ENCODE measurements around the gene CENPM.

The CENPM gene

DNA sequence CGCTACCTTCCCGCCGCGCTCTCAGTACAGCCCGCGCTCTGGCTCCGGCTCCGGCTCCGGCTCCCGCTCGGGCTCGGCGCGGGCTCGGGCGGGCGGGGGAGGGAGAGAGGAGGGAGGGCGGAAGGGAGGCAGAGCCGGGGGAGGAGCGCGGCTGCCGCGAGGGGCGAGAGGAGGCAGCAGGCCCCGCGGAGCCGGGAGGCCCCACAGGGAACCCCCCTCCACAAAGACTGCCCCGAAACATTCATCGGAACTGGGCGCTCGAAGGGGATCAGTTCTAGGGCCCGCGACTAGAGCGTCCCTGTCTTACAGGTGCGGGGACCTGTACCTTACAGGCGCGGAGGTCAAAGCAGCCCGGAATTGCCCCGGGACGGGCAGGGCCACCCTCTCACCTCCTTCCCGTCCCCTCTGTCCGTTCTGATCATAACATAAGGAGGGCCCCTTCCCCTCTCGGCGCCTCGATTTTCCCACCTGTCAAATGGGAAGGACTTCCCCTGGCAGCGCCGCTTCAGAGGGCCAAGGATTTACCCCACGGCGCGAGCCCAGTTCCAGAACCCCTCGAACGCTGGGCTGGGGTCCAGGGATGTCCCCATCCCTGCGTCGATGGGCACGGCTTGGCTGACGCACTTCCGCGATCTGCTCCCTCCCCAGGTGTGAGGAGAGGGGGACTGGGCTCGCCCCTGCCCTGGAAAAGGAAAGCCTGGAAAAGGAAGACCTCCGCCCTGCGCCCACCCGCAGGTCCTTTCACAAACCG is 31.7 kb downstream of the CENPM start, which contains the start of gene SHISA8:
TSS of gene SHISA8 (minus strand) at position 40 of the 751 bp plus-strand sequence. CDS start 407 bp downstream, outside the sequence.
- in situ Hi-C loops (cut with HindIII; ENCODE audit: low sequenced_read_pairs): no loop called here

DNA sequence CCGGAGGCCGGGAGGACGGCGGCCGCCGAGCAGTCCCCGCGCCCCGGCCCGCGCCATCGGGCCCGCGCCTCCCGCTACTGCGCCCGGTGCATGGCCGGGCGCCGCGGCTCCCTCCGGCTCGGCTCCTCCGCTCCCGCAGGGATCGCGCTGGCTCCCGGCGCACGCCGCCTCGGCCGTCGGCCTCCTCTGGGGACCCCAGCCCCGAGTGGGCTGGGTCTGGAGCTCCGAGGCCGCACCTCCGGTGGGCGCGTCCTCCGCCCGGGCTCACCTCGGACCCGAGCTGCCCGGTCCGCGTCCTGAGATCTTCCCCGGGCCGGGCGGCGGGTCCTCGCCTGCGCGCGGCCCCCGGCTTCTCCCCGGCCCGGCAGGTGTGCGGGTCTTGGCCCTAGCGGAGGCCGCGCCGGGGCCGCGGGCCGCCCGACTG is 32.3 kb downstream of the CENPM start:
- in situ Hi-C loops (cut with HindIII; ENCODE audit: low sequenced_read_pairs): no loop called here

DNA sequence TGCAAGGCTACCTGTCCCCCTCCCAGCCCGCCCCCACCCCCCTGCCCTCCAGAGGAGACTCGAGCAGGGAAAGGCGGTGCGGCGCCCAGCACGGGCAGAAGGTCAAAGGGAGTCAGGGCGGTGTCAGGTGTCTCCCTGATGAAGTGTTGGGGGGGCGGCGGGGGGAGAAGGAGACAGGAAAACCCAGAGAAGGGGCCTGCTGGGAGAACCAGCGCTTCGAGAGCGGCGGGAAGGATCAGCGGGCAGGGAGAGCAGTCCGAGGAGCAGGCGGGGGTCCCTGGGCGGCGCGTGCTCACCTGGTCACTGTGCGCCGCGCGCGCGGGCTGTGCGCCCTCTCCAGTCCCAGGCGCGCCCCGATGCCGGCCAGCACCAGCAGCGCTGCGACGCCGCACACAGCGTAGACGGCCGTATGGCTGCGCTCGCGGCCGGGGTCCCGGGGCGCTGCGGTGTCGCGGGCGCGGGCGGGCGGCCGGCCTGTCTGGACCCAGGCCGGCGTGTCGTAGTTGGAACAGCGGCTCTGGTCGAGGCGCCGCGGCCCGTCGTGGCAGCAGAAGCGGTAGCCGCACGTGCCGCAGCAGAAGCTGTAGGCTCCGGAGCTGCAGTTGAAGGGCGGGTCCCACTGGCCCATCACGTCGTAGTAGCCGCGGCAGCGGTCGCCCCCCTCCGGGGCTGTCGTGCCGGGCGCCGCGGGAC is 33.0 kb downstream of the CENPM start:
- in situ Hi-C loops (cut with HindIII; ENCODE audit: low sequenced_read_pairs): no loop called here

DNA sequence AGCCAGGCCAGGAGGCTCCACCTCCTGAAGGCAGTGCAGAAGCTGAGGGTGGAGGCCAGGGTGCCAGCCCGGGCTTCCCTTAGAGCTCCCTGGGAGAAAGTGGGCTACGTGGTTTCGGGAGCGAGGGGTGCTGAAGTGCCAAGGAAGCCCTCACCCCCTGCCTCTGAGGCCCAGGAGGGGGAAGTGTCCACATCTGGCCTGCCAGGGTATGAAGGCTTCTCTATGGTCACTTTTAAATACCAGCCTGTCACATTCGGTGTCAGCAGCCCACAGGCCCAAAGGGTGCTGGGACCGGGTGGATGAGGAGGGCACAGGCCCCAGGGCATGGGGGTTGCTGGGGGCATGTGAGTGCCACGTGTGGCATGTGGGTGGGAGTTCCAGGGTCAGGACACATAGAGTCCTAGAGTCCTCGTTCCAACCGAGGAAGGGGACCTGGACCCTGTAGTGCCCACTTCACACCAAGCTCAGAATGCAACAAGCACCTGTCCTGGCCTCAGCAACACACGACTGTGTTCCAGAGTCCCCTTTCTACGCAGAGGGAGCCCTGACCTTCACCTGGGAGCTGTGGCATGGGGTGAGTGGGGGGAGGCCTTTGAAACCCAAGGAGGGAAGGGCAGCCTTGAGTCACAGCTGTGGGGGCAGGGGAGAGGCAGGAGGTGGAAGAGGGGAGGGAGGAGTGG is 33.8 kb downstream of the CENPM start:
- in situ Hi-C loops (cut with HindIII; ENCODE audit: low sequenced_read_pairs): no loop called here

DNA sequence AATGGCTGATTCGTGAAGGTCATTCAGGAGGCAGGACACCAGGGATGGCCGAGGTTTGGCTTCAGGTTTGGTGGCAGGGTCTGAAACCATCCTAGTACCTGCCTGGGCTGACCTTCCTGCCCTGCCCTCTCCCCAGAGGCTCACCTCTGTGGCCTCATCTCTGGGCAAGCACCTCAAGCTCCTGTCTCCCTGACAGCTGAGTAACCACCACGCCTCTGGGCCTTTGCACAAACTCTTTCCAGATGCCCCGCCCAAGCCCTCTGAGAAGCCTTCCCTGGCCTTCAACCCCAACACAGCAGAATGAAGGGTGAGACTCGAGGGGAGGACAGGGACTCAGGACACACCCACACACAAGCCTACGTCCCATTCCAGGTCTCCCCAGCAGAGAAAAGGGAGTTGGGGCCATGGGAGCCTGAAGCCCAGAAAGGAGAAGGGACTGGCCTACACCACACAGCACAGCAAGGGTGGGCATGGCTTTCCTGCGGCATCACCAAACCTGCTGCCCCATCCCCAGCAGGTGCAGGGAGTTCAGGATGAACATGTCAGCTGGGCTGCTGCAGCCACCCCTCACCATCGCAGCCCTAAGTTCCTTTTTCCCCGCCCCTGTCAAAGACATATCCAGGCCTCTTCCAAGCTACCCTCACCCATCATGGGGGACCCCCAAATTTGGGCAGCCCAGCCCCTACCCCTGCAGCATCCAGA is 34.5 kb downstream of the CENPM start:
- in situ Hi-C loops (cut with HindIII; ENCODE audit: low sequenced_read_pairs): no loop called here

DNA sequence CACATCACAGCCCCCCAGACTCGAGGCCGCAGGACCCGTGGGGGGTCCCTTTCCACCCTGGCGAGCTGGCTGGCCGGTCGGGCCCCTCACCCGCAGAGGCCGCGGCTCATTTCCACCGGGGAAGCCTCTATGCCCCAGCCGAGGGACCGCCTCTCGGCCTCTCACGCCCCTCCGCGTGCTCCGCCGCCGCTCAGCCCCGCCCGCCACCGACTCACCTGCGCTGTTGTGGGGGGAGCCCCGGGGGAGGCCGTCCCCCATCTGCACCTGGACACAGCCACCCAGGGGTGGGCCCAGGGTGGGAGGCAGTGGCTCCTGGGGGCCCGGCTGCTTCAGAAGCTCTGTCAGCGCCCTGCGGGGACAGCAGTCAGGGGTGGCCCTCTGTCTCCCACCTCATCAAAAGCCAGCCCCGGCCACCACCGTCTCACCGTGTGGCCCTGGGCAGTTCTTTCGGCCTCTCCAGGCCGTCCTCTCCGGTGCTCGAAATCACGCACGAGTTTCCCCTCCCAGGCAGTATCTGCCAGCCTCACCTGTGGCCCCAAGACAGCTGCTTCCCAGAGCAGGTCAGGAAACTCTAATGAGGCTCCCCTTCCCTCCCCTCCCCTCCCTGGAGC is 35.8 kb downstream of the CENPM start:
- in situ Hi-C loops (cut with HindIII; ENCODE audit: low sequenced_read_pairs): no loop called here

DNA sequence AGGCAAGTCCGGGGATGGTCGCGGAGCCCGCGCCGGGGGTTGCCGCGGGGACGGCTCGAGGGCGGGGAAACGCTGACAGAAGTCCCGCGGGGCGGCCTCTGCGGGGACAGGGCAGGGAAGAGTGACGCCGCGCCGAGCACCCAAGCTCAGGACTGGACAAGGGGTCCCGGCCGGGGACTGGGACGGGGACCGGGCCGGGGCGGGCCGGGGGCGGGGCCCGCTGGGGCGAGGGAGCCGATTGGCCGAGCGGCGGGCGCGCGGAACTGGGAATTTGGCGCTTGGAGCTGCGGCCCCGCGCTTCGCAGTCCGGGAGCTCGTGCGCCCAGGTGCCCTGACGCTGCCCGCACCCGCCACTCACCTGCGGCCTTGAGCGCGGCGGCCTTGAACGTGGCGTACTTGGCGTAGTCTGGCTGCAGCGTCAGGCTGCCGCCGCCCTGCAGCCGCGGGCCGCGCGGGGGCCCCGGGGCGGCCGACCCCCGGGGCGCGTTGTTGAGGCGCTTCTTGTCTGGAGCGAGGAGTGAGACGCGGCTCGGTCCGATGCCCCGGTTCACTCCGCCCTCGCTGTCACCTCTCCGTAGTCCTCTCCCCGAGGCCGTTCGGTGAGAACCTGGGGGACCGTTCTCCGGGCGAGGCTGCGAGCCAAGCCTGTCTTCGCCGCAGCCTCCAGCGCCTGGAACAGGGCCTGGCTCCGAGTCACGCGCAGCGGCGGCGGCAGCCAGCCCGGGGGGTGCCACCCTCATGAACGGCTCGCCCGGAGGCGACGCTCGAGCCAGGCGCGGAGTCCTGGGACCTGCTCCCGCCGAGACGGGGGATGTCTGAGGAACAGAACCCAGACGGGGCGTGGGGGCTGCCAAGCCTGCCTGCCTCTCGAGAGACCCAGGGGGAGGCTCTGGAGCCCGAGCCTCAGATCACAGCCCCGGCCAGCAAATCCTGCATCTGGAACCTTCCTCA is 36.6 kb downstream of the CENPM start:
- in situ Hi-C loops (cut with HindIII; ENCODE audit: low sequenced_read_pairs): no loop called here

DNA sequence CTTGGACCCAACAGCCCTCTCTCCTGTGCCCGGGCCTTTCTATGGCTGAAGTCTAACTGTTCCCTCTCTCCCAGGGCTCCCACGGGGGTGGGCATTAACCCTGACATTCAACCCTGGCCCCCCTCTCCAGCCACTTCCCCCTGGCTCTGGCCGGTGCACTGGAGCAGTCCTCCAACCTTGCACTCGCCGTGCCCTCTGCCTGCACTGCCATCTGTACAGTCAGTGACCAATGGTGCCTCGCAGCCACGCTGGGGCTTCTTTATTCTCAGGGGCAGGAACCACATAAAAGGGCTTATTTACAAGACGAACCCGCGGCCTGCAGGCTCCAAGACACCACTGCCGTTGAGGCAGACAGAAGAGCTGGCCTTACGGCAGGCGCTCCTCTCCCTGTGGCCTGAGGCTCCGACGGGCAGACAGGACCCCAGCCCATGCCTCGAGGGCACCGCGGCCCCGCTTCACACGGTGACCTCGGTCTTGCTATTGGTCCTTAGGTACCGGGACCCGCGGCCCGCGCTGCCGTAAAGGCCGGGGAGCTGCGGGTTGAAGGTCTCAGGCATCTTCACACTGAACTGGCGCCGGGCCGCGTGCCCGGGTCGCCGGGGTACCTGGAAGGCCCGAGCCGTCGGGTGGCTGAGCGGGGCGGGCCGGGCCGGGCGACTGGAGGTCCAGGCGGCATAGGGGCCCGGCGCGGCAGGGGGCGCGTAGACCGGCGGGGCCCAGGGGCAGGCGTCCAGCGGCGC is 37.5 kb downstream of the CENPM start:
- in situ Hi-C loops (cut with HindIII; ENCODE audit: low sequenced_read_pairs): no loop called here

DNA sequence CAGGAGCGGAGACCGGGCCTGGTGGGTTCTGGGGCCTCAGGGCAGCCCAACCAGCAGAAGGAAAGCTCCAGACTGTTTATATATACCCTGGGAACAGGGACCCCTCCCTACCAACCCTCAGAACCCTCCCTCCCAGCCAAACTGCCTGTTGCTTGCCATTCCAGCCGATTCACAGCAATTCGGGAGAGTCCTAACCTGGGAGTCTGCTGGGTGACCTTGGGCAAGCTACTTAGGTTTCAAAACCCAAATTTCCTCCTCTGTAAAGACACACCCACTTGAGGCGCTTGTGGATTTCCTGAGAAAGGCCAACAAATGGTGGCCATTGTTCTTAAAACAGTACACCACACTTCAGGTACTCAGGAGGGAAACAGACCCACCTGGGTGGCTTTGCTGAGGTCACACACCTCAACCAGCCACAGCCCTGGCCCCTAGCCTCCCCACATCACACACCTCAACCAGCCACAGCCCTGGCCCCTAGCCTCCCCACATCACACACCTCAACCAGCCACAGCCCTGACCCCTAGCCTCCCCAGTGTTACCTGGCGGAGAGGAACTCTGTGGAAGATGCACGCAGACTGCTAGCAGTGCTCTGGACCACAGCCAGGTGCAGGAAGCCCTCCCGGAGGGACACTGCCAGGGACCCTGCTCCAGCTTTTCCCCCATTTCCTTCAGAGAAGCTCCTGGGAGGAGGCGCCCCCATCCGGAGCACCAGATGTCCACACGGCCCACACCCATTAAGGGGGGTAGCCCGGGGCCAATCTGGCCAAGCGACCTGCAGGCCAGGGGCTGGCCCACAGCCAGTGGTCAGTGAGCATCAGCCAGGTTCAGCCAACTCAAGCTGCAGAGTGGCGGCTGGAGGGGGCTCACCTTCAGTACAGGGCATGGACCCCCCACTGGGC is 38.3 kb downstream of the CENPM start:
- in situ Hi-C loops (cut with HindIII; ENCODE audit: low sequenced_read_pairs): no loop called here

DNA sequence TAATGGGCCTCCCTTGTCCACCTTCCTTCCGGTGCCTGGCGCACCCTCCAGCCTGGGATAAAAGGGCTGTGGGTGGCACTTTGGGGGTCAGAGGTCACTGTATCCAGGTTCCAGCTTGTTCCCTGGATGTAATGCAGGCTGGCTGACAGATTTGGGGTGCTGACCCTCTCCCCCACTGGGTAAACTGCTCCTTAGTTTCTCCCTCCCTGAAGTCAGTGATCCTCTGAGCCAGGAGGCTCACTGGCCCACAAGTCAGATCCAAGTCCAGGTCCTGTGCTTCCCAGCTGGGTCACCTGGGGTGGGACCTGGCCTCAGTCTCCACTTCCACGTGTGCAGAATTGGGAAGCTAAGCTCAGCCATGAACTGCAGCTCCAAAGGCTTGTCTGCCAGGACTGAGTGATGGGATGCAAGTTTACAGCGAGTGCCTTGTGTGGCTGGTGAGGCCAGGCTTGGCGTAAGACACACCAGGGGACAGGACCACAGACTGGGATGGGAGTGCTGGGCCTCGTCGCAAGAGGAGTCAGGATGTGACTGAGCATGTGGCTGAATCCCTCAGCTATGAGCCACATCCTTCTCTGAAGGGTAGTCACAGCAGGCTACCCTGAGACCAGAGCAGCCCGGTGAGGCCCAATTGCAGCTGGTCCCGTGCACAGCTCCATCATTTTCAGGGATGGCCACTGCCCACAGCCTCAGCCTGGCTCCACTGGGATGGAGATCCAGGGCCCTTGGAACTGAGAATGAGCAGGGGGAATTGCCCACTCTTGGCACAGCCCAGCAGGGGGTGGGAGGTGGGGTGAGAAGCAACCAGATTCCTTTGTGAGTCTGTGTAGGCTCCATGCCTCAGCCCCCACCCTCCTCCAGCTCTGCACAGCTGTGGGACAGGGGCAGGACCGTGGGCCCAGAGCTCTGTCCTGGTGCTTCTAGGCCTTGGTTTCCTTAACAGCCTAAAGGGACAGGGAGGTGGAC is 39.2 kb downstream of the CENPM start:
- in situ Hi-C loops (cut with HindIII; ENCODE audit: low sequenced_read_pairs): no loop called here

DNA sequence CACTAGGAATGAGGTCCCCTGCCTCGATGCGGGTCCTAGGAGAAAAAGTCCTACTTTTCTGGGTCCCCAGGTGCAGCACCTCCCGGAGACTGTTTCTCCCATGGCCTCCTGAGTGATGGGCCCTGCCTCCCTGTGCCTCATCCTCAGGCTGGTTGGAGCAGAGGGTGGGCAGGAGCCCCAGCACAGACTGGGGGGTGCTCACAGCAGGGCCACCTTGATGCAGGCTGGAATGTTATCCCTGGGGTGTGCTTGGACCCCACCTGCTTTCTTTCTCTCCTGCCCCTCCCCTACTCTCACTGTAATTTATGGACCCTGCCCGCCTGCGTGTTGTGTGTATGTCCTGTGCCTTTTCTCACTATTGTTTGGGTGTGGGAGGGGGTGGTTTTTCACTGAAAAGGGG is 40.1 kb downstream of the CENPM start:
- in situ Hi-C loops (cut with HindIII; ENCODE audit: low sequenced_read_pairs): no loop called here

DNA sequence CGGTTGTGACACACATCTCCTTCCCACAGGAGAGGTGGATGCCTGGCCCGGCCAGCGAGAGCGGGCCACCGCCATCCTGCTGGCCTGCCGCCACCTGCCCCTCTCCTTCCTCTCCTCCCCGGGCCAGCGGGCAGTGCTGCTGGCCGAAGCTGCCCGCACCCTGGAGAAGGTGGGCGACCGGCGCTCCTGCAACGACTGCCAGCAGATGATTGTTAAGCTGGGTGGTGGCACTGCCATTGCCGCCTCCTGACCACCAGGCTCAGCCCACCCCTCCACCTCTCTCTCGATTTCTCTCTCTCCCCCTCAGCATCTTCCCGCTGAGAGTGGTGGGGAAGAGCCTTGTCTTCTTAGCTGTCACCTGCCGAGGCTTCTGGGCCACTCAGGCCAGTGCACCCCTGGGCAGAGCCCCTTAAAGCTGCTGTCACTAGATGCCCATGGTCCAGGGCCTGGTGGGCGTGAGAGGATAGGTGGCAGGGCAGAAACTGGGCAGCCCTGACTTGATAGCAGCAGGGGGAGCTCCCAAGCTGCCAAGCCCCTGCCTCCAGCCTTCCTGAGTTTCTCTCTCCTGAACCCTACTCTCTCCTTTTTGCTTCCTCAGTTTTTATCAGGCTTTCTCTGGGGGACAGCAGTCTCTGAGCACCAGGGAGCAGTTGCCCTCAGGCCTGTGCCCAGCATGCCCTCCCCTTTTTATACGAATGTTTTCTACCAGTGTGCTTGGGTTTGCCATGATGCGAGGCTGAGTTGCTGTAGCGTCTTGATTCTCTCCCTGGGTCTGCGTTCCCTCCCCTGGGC is 41.3 kb downstream of the CENPM start:
- in situ Hi-C loops (cut with HindIII; ENCODE audit: low sequenced_read_pairs): no loop called here

DNA sequence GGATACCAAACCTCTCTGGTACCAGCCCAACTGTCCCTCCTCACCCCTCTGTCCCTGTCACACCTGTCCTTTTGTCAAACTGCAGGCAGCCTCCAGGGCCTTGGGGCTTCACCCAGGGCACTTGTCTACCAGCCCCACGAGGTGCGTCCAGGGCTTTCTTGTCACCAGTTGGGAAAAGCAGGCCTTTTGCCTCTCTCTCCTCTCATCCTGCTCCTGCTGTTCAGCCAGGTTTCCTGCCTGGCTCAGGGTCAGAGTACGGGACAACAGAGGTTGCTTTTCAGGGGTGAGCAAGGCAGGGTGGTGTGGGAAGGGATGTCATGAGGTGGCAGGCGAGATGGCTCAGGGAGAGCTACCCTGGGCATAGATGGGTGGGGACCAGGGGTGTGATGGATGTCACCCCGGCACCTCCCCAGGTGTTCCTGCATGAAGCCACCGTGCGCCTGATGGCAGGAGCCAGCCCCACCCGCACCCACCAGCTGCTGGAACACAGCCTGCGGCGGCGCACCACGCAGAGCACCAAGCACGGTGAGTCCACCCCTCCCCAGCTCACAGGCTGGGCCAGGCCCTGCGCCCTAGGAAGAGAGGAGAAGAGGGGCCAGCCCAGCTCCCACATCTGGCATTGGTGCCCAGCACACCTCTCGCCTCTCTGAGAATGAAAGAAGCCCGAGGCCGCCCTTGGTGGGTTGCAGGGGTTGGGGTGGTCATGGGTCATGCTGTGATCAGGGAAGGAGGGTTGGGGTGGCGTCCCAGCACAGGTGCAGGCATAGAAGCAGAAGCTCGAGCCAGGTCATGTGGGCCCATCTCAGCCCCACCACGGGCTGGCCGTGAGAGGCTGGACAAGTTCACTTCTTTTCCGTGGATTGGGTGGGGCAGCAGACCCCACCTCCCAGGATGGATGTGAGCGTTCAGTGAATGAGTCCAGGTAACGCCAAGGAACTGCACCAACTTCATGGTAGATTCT is 42.2 kb downstream of the CENPM start:
- in situ Hi-C loops (cut with HindIII; ENCODE audit: low sequenced_read_pairs): no loop called here

DNA sequence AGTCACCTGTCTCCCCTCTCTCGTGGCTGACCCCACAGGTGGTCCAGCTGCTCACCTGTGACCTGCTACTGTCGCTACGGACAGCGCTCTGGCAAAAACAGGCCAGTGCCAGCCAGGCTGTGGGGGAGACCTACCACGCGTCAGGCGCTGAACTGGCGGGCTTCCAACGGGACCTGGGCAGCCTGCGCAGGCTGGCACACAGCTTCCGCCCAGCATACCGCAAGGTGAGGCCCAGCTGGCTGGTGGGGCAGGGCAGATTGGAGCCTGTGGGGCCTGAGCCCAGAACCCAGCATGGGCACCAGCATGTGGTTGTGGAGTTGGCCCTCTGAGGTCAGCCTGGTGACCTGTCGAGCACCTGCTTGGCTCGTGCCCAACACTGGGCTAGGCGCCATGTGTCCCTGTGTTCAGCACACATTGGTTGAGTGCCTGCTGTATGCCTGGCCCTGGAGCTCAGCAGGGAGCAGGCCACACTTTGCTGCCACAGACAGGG is 44.0 kb downstream of the CENPM start:
- in situ Hi-C loops (cut with HindIII; ENCODE audit: low sequenced_read_pairs): no loop called here

DNA sequence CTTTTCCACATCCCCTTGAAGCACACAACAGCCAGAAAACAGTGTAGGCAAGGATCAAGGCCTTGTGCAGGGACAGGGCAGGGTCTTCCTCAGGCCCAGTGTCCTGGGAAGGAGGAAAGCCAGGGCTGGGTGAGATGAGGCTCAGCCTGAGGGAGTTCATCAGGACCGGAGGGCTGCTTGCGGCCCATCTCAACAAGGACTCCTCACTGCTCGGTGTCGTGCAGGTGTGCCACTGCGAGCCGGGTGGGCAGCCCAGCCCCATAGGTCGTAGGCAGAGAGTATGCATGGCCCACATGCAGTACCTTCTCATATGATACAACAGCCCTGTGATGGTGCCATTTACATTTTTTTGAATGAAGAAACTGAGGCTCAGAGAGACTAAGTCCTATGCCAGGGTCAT is 44.9 kb downstream of the CENPM start:
- in situ Hi-C loops (cut with HindIII; ENCODE audit: low sequenced_read_pairs): no loop called here
